GM13976 (cell line): Measurements from ENCODE around the gene DHX9.

Experiments
- DNase-seq: peaks from one replicate; pipeline ENCODE4 v3.0.0; 2012; ENCODE audit warnings: low spot score
- in situ Hi-C: fragments of 300-500 bp; cut with MboI; formaldehyde crosslinking; loops from one replicate; pipeline ENCODE4 v1.12.0; 2022; ENCODE audit warnings: low sequenced_read_pairs, mixed read lengths, inconsistent platforms; ENCODE audit not compliant: unreplicated experiment
- TF ChIP-seq, protein P1 (sequence below): IDR thresholded peaks from 2 replicates; pipeline ENCODE4 v1.5.1; 2012; ENCODE audit warnings: borderline replicate concordance, mild to moderate bottlenecking; ENCODE audit not compliant: insufficient read depth; ENCODE audit errors: extremely low read depth, missing control alignments, control extremely low read depth

DHX9 gene

DNA sequence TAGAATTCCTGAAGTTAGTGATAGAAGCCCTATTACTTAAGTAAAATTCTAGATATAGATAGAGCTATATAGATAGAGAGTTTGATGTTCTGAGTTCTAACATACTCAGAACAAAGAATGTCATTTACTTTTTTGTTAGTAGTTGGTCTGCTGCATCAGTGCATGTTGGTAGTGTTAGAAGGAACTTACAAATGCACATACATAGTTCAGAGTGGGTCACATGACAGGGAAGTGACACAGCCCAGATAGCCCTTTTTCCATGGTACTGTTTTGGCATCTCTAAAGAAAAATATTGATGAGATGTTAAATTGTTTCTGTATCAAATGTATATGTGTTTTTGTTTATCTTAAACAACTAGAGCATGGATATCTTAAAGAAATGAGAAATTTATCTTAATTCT, 45.7 kb downstream of the DHX9 start:
- TF ChIP-seq, protein P1, sequence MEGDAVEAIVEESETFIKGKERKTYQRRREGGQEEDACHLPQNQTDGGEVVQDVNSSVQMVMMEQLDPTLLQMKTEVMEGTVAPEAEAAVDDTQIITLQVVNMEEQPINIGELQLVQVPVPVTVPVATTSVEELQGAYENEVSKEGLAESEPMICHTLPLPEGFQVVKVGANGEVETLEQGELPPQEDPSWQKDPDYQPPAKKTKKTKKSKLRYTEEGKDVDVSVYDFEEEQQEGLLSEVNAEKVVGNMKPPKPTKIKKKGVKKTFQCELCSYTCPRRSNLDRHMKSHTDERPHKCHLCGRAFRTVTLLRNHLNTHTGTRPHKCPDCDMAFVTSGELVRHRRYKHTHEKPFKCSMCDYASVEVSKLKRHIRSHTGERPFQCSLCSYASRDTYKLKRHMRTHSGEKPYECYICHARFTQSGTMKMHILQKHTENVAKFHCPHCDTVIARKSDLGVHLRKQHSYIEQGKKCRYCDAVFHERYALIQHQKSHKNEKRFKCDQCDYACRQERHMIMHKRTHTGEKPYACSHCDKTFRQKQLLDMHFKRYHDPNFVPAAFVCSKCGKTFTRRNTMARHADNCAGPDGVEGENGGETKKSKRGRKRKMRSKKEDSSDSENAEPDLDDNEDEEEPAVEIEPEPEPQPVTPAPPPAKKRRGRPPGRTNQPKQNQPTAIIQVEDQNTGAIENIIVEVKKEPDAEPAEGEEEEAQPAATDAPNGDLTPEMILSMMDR = no peak
- in situ Hi-C loops = no loop called here
- no peak for DNase-seq

DNA sequence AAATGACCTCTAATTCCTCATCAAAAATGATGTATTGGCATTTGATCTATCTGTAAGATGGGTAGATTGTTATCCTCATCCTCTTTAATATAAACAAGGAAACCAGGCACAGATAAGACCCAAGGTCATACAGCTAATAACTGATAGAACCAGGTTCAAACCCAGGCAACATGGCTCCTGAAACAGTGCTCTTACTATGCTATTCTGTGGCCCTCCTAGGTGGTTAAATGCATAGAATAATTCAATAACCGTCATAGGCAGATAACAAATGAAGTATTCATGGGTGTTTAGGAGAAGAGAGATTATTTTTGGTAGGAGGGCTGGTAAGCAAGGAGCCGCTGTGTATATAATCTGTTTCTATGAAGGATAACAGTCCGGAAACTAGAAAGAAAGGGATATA, 46.4 kb downstream of the DHX9 start:
- in situ Hi-C loops = no loop called here

GRCh38 chr1:182886985-182887384, 47.8 kb downstream of the DHX9 start:
- DNase-seq = no peak
- TF ChIP-seq, protein P1 = no peak
- in situ Hi-C loops = no loop called here

More for the DNA sequence above, 46.4 kb downstream of the DHX9 start:
- no peak for DNase-seq
- TF ChIP-seq, protein P1 = no peak

DNA sequence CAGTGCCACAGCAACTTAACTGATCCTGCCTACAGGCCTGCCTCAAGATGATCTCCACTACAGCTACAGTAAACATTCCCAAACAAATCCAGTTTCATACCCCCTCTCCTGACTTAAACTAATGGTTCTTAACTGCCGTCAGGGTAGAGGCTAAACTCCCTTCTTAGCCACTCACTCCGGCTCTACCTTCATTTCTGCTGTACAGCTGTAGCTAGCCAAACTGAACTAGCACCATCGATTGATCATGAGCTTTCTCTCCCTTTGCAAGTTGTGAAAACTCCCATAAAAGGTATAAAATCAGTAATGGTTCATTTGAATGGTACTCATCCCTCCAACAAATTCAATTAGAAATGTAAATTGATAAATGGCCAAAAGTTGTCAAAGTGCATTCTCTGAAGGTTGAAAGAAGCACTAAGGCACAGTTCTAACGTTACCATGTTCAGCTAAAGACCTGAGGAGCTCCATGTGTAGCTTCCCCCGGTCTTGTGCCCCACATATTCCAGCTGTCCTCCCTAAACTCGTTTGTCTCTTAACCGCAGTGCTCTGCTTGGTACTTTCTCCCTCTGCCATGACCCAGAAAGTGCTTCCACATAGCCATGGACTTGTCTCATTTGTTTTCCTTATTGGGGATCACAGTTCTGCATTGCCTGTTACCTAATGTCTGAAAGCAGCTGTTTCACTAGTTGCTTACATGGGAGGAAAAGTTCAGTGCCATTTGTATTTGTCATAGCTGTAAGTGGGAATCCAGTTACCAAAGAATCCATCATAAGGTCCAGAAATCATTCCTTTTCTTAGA, 49.8 kb downstream of the DHX9 start:
- TF ChIP-seq, protein P1 = no peak
- no peak for DNase-seq
- in situ Hi-C loops = no loop called here

DNA sequence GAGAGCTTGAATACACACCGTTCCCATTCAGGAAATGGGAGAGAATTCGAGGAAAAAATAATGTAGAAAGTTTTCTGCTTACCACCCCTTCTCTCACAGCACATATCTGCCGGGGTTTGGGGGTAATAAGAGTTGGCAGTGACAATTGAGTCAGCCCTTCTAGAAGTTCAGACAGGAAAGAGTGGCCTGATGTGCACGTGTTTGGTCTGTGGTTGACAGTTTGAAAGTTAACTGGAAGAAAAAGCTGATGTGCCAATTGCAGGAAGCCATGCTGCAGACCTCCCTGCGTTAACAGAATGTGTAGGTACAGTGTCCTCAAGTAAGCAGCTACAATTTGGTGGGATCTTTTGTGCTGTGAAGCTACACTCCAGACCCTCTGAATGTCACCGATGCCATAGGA, 50.9 kb downstream of the DHX9 start:
- DNase-seq = no peak
- in situ Hi-C loops = no loop called here

DNA sequence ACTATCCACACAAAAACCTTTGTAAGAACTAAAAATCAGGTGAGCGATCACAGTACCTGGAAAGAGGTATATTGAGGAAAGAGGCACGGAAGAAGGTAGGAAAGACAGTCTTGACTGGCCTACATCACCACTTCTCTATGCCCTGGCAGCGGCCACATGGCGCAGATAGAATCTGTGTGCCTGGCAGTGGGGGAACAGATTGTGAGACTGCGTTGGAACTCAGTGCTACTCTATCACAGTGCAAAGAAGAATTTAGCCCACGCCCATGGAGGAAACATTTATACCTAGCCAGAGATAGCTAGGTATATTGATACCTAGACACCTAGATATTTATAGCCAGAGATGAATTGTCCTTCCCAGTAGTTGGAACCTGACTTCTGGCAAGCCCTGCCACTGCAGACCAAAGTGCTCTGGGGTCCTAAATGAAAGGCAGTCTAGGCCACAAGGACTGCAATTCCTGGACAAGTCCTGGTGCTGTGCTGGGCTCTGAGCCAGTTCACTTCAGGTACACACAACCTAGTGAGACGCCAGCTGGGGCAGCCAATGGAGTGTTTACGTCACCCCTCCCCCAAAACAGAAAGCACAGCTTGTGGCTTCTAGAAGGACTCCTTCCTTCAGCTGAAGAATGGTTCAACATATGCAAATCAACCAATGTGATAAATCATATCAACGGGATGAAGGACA, 51.9 kb downstream of the DHX9 start:
- TF ChIP-seq, protein P1 = no peak
- DNase-seq = no peak
- in situ Hi-C loops = no loop called here

More for the DNA sequence above, 50.9 kb downstream of the DHX9 start:
- TF ChIP-seq, protein P1 = no peak
